Measurements from ENCODE around the gene NOXRED1. TPM values are rescaled to one million over a fixed set of nuclear protein-coding genes. Genes with fewer than 3 reads are reported as not detected.
A peak's percentile ranks its signal among the peaks of the same experiment; 100 is the strongest.

Gene NOXRED1
- not detected for polyA plus RNA-seq (2012; ENCODE audit: insufficient read depth, insufficient read length, low read depth)

- Histone ChIP-seq H3K9me3 (no peaks in the 10 kb centered on the region), H3K4me1 (no peaks in the 10 kb centered on the region), H3K36me3 (peaks cover 27% of the 10 kb centered on the region), H3K4me3 (ENCODE audit: low read depth, low read length) (no peak within 1 kb of the TSS), H3K27me3 (no peaks in the 10 kb centered on the region)
- TF ChIP-seq CTCF (IDR thresholded peaks at IDR 0.05; ENCODE audit: low read depth, low read length): no peak
- no peak for DNase-seq
Measured at GRCh38 chr14:77423423-77423822, at the start of gene NOXRED1. Gene NOXRED1, minus strand, starts transcription at chr14:77423523. Its CDS starts 634 bp downstream, at chr14:77422889.

- Histone ChIP-seq H3K36me3 (peaks cover 43% of the 10 kb centered on the region), H3K4me1 (no peaks in the 10 kb centered on the region), H3K4me3 (ENCODE audit: low read depth, low read length) (no peak overlapping the region), H3K27me3 (no peaks in the 10 kb centered on the region), H3K9me3 (no peaks in the 10 kb centered on the region)
- no peak for TF ChIP-seq CTCF (IDR thresholded peaks at IDR 0.05; ENCODE audit: low read depth, low read length)
- no peak for DNase-seq
Measured at GRCh38 chr14:77470224-77470870, 47.0 kb upstream of the NOXRED1 start.

- TF ChIP-seq CTCF (IDR thresholded peaks at IDR 0.05; ENCODE audit: low read depth, low read length): no peak
- Histone ChIP-seq H3K27me3 (no peaks in the 10 kb centered on the region), H3K4me1 (no peaks in the 10 kb centered on the region), H3K4me3 (ENCODE audit: low read depth, low read length) (no peak overlapping the region), H3K9me3 (no peaks in the 10 kb centered on the region), H3K36me3 (peaks cover 52% of the 10 kb centered on the region)
- no peak for DNase-seq
Measured at GRCh38 chr14:77469539-77469938, 46.2 kb upstream of the NOXRED1 start.

- Histone ChIP-seq H3K4me1 (no peaks in the 10 kb centered on the region), H3K27me3 (no peaks in the 10 kb centered on the region), H3K36me3 (peaks cover 56% of the 10 kb centered on the region), H3K9me3 (no peaks in the 10 kb centered on the region), H3K4me3 (ENCODE audit: low read depth, low read length) (no peak overlapping the region)
- no peak for DNase-seq
- TF ChIP-seq CTCF (IDR thresholded peaks at IDR 0.05; ENCODE audit: low read depth, low read length): no peak
Measured at GRCh38 chr14:77469067-77469505, 45.8 kb upstream of the NOXRED1 start.

GRCh38 chr14:77467801-77468200 is 44.5 kb upstream of the NOXRED1 start:
- H3K4me1 ChIP-seq: no peaks in the 10 kb centered on the region
- no peaks in the 10 kb centered on the region for H3K27me3 ChIP-seq
- peaks cover 69% of the 10 kb centered on the region for H3K36me3 ChIP-seq
- DNase-seq: no peak
- no peak overlapping the region for H3K4me3 ChIP-seq (ENCODE audit: low read depth, low read length)
- no peaks in the 10 kb centered on the region for H3K9me3 ChIP-seq
- TF ChIP-seq CTCF (IDR thresholded peaks at IDR 0.05; ENCODE audit: low read depth, low read length): no peak

GRCh38 chr14:77459072-77459723 is 35.9 kb upstream of the NOXRED1 start:
- Histone ChIP-seq H3K4me1 (0 out of 2 replicates have a peak, but pooled peaks cover 2% of the 10 kb centered on the region), H3K9me3 (no peaks in the 10 kb centered on the region), H3K36me3 (peaks cover 49% of the 10 kb centered on the region), H3K27me3 (no peaks in the 10 kb centered on the region), H3K4me3 (ENCODE audit: low read depth, low read length) (peak overlapping the region; percentile 95)
- peak; percentile 83 for TF ChIP-seq CTCF (IDR thresholded peaks at IDR 0.05; ENCODE audit: low read depth, low read length)
- DNase-seq: peak; percentile 74
